ENCODE data around the gene PJVK. TPM values are rescaled to one million over a fixed set of nuclear protein-coding genes. Genes with fewer than 3 reads are reported as not detected.

Gene PJVK
- total and polyA plus RNA-seq, 9 of the 15 experiments (the other 6 are each of a cell fraction or from before 2014, with no cell fraction given) = 0.11 to 1.5 (median 0.73) TPM

DNA sequence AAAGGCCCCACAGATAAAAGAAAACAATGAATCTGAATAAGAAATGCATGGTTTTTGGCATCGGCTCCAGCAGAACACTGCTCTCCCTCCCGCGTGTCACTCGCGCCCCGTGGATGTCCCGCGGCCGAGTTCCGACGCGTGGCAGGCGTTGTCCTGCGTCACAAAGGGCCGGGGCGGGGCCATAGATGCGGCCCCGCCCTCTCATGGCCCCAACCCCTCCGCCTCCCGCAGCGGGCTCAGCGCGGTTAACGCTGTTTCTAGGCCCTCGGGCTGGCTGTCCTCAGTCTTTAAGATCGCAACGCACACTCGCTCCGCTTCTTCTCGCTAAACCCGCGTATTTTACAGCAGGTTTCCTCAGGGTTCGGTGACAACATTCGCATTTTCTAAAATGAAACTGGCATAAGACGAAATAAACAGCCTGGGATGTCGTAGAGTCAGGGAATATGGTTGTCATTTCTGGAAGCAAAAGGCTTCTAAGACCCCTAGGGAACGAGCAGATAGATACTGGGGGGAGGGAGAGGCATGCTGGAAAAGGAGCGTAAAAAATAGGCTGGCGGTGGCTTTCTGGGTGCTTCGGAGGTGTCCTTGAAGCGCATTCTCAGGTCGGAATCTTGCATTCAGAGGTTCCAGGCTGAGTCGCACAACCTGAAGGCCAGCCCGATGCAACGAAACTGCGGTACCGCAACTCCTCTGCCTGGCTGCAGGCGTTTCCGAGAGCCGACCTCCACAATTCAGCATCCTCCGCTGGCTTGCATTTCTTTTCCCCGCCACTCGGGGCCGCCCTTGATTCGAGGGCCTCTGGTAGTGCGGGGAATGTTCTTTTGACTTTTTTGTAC is 27.5 kb downstream of the PJVK start, which contains the start of gene FKBP7 (continued):
- TF ChIP-seq SP2 (IDR thresholded peaks at IDR 0.05; ENCODE audit: extremely low read depth, low read depth, low read length, poor library complexity, severe bottlenecking) = no peak
- 0 out of 2 replicates have a peak, but pooled peaks have one; percentile 31 for TF ChIP-seq ZNF24 (IDR thresholded peaks at IDR 0.05)
- no peak for TF ChIP-seq TSC22D4 (tag; IDR thresholded peaks at IDR 0.05)
- TF ChIP-seq, protein P1, sequence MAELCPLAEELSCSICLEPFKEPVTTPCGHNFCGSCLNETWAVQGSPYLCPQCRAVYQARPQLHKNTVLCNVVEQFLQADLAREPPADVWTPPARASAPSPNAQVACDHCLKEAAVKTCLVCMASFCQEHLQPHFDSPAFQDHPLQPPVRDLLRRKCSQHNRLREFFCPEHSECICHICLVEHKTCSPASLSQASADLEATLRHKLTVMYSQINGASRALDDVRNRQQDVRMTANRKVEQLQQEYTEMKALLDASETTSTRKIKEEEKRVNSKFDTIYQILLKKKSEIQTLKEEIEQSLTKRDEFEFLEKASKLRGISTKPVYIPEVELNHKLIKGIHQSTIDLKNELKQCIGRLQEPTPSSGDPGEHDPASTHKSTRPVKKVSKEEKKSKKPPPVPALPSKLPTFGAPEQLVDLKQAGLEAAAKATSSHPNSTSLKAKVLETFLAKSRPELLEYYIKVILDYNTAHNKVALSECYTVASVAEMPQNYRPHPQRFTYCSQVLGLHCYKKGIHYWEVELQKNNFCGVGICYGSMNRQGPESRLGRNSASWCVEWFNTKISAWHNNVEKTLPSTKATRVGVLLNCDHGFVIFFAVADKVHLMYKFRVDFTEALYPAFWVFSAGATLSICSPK (IDR thresholded peaks at IDR 0.05; ENCODE audit: borderline replicate concordance) = peak; percentile 92; the same call in 1 of the 2 replicates
- peak; percentile 90 for TF ChIP-seq CXXC5 (CRISPR knock-in tag; IDR thresholded peaks at IDR 0.05)
- peak; percentile 67; the same call in 1 of the 2 replicates for TF ChIP-seq ELF4 (CRISPR knock-in tag; IDR thresholded peaks at IDR 0.05)
- 0 out of 2 replicates have a peak, but pooled peaks have one; percentile 64 for TF ChIP-seq NR2C2 (CRISPR knock-in tag; IDR thresholded peaks at IDR 0.05)
- TF ChIP-seq NR2C2 (tag; IDR thresholded peaks at IDR 0.05) = peak; percentile 48; the same call in 1 of the 2 replicates
- 0 out of 2 replicates have a peak, but pooled peaks have one; percentile 27 for TF ChIP-seq MAFK (IDR thresholded peaks at IDR 0.05; ENCODE audit: low read length)
- TF ChIP-seq, protein P2, sequence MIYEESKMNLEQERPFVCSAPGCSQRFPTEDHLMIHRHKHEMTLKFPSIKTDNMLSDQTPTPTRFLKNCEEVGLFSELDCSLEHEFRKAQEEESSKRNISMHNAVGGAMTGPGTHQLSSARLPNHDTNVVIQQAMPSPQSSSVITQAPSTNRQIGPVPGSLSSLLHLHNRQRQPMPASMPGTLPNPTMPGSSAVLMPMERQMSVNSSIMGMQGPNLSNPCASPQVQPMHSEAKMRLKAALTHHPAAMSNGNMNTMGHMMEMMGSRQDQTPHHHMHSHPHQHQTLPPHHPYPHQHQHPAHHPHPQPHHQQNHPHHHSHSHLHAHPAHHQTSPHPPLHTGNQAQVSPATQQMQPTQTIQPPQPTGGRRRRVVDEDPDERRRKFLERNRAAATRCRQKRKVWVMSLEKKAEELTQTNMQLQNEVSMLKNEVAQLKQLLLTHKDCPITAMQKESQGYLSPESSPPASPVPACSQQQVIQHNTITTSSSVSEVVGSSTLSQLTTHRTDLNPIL (CRISPR knock-in tag; IDR thresholded peaks at IDR 0.05) = no peak
- no peak for TF ChIP-seq RFX5 (IDR thresholded peaks at IDR 0.05; ENCODE audit: low read depth, low read length)
- TF ChIP-seq JUND (IDR thresholded peaks at IDR 0.05; ENCODE audit: borderline replicate concordance, low read depth, low read length) = peak; percentile 55; the same call in 1 of the 2 replicates
- peak; percentile 12; the same call in 1 of the 3 replicates for TF ChIP-seq JUND (tag; IDR thresholded peaks at IDR 0.05; ENCODE audit: borderline replicate concordance, low read depth, low read length)
- TF ChIP-seq, protein P3, sequence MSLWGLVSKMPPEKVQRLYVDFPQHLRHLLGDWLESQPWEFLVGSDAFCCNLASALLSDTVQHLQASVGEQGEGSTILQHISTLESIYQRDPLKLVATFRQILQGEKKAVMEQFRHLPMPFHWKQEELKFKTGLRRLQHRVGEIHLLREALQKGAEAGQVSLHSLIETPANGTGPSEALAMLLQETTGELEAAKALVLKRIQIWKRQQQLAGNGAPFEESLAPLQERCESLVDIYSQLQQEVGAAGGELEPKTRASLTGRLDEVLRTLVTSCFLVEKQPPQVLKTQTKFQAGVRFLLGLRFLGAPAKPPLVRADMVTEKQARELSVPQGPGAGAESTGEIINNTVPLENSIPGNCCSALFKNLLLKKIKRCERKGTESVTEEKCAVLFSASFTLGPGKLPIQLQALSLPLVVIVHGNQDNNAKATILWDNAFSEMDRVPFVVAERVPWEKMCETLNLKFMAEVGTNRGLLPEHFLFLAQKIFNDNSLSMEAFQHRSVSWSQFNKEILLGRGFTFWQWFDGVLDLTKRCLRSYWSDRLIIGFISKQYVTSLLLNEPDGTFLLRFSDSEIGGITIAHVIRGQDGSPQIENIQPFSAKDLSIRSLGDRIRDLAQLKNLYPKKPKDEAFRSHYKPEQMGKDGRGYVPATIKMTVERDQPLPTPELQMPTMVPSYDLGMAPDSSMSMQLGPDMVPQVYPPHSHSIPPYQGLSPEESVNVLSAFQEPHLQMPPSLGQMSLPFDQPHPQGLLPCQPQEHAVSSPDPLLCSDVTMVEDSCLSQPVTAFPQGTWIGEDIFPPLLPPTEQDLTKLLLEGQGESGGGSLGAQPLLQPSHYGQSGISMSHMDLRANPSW (CRISPR knock-in tag; IDR thresholded peaks at IDR 0.05) = no peak
- TF ChIP-seq SAP30 (IDR thresholded peaks at IDR 0.05; ENCODE audit: borderline replicate concordance, insufficient read depth, low read depth, low read length, poor library complexity, severe bottlenecking) = no peak
- no peak for TF ChIP-seq MAFG (tag; conservative IDR thresholded peaks at IDR 0.05)
- peak; percentile 54 for TF ChIP-seq KDM5B (IDR thresholded peaks at IDR 0.05; ENCODE audit: insufficient replicate concordance, low read depth, low read length)
- TF ChIP-seq SMARCA5 (IDR thresholded peaks at IDR 0.05) = 0 out of 2 replicates have a peak, but pooled peaks have one; percentile 27
- TF ChIP-seq TCF7 (IDR thresholded peaks at IDR 0.05; ENCODE audit: borderline replicate concordance) = no peak
- no peak for TF ChIP-seq FOXM1 (IDR thresholded peaks at IDR 0.05; ENCODE audit: low read depth)
- TF ChIP-seq FOXM1 (CRISPR knock-in tag; IDR thresholded peaks at IDR 0.05; ENCODE audit: low read depth) = peak; percentile 70; the same call in 1 of the 2 replicates

Data from K562 (cell line).